ENCODE measurements around the gene CPEB1.

The CPEB1 gene

GRCh38 chr15:82647045-82647834 is at the start of gene CPEB1:
TSS of gene CPEB1 (minus strand) at chr15:82647363. CDS start at chr15:82628459, 18,904 bp downstream.
- no peaks in the 10 kb centered on the region for H3K36me3 ChIP-seq (ENCODE audit: control insufficient read depth, insufficient read depth, low read length, severe bottlenecking)
- no peaks in the 10 kb centered on the region for H3K9me3 ChIP-seq (ENCODE audit: control insufficient read depth, low read length)
- H3K4me3 ChIP-seq (ENCODE audit: low read length) = peak within 1 kb of the TSS; percentile 77
- H3K4me1 ChIP-seq (ENCODE audit: control insufficient read depth, insufficient read depth, low read length) = peaks cover 10% of the 10 kb centered on the region
- peak; percentile 79 for DNase-seq (ENCODE audit: low read depth)
- no peaks in the 10 kb centered on the region for H3K27me3 ChIP-seq (replicated peaks; ENCODE audit: control insufficient read depth, insufficient read depth, low read length)
- peak within 1 kb of the TSS; percentile 79 for H3K9ac ChIP-seq (ENCODE audit: low read length)

- Histone ChIP-seq H3K27me3 (replicated peaks; ENCODE audit: control insufficient read depth, insufficient read depth, low read length) (no peaks in the 10 kb centered on the region), H3K9me3 (ENCODE audit: control insufficient read depth, low read length) (no peaks in the 10 kb centered on the region), H3K36me3 (ENCODE audit: control insufficient read depth, insufficient read depth, low read length, severe bottlenecking) (no peaks in the 10 kb centered on the region), H3K9ac (ENCODE audit: low read length) (no peak overlapping the region), H3K4me1 (ENCODE audit: control insufficient read depth, insufficient read depth, low read length) (no peaks in the 10 kb centered on the region), H3K4me3 (ENCODE audit: low read length) (no peak overlapping the region)
- no peak for DNase-seq (ENCODE audit: low read depth)
These were observed 45.0 kb upstream of the CPEB1 start for GRCh38 chr15:82692171-82692570.

DNA sequence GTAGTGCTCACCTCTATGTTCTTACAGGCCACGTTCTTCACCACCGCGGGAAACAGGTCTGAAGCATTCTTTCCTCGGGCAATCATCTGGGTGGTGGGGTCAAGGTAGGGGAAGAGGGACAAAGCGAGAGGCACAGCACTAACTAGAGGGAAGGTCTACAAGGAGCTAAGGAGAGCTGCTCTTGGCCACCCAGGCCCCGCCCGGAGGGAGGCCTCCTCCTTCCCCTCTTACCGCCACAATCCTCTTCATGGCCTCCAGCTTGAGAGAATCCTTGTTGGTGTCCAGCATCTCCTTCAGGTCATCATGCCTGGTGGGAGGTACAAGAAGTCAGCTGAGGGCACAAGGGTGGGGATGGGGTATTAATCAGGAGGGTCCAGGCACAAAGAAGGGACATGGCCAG is 42.0 kb upstream of the CPEB1 start:
- Histone ChIP-seq H3K9ac (ENCODE audit: low read length) (no peak overlapping the region), H3K4me3 (ENCODE audit: low read length) (no peak overlapping the region), H3K27me3 (replicated peaks; ENCODE audit: control insufficient read depth, insufficient read depth, low read length) (no peaks in the 10 kb centered on the region), H3K4me1 (ENCODE audit: control insufficient read depth, insufficient read depth, low read length) (no peaks in the 10 kb centered on the region), H3K36me3 (ENCODE audit: control insufficient read depth, insufficient read depth, low read length, severe bottlenecking) (no peaks in the 10 kb centered on the region), H3K9me3 (ENCODE audit: control insufficient read depth, low read length) (no peaks in the 10 kb centered on the region)
- no peak for DNase-seq (ENCODE audit: low read depth)

DNA sequence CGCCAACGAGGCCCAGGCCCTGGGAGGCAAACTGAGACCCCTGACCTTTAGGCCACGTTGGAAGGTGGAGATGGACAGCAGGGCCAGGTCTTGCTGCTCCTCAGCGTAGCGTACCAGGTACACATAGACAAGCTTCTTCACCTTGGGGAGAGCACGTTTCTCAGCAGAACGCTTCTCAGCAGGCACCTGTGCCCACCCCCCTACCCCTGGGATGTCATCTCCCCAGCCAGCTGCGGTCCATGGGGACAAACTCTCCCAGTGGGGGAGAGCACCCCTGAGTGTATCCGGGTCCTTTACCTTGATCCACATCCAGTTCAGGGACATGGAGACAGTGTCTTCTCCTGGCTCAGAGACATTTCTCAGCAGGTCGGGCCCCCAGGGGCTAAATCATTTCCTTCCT is 41.5 kb upstream of the CPEB1 start:
- no peaks in the 10 kb centered on the region for H3K36me3 ChIP-seq (ENCODE audit: control insufficient read depth, insufficient read depth, low read length, severe bottlenecking)
- H3K27me3 ChIP-seq (replicated peaks; ENCODE audit: control insufficient read depth, insufficient read depth, low read length) = no peaks in the 10 kb centered on the region
- H3K4me1 ChIP-seq (ENCODE audit: control insufficient read depth, insufficient read depth, low read length) = no peaks in the 10 kb centered on the region
- no peaks in the 10 kb centered on the region for H3K9me3 ChIP-seq (ENCODE audit: control insufficient read depth, low read length)
- no peak overlapping the region for H3K4me3 ChIP-seq (ENCODE audit: low read length)
- no peak for DNase-seq (ENCODE audit: low read depth)
- no peak overlapping the region for H3K9ac ChIP-seq (ENCODE audit: low read length)

- H3K27me3 ChIP-seq (replicated peaks; ENCODE audit: control insufficient read depth, insufficient read depth, low read length) = peaks cover 36% of the 10 kb centered on the region
- no peak overlapping the region for H3K4me3 ChIP-seq (ENCODE audit: low read length)
These were observed 34.2 kb upstream of the CPEB1 start for GRCh38 chr15:82681371-82681770.

GRCh38 chr15:82680200-82681102 is 33.3 kb upstream of the CPEB1 start:
- no peak for DNase-seq (ENCODE audit: low read depth)
- H3K27me3 ChIP-seq (replicated peaks; ENCODE audit: control insufficient read depth, insufficient read depth, low read length) = peaks cover 39% of the 10 kb centered on the region
- H3K36me3 ChIP-seq (ENCODE audit: control insufficient read depth, insufficient read depth, low read length, severe bottlenecking) = no peaks in the 10 kb centered on the region
- H3K4me1 ChIP-seq (ENCODE audit: control insufficient read depth, insufficient read depth, low read length) = no peaks in the 10 kb centered on the region
- no peak overlapping the region for H3K9ac ChIP-seq (ENCODE audit: low read length)
- H3K4me3 ChIP-seq (ENCODE audit: low read length) = no peak overlapping the region
- no peaks in the 10 kb centered on the region for H3K9me3 ChIP-seq (ENCODE audit: control insufficient read depth, low read length)

More at GRCh38 chr15:82681371-82681770, 34.2 kb upstream of the CPEB1 start:
- Histone ChIP-seq H3K36me3 (ENCODE audit: control insufficient read depth, insufficient read depth, low read length, severe bottlenecking) (no peaks in the 10 kb centered on the region), H3K9ac (ENCODE audit: low read length) (no peak overlapping the region), H3K4me1 (ENCODE audit: control insufficient read depth, insufficient read depth, low read length) (no peaks in the 10 kb centered on the region), H3K9me3 (ENCODE audit: control insufficient read depth, low read length) (no peaks in the 10 kb centered on the region)
- no peak for DNase-seq (ENCODE audit: low read depth)

GRCh38 chr15:82679626-82680199 is 32.5 kb upstream of the CPEB1 start:
- Histone ChIP-seq H3K9ac (ENCODE audit: low read length) (no peak overlapping the region), H3K4me3 (ENCODE audit: low read length) (no peak overlapping the region), H3K4me1 (ENCODE audit: control insufficient read depth, insufficient read depth, low read length) (no peaks in the 10 kb centered on the region), H3K27me3 (replicated peaks; ENCODE audit: control insufficient read depth, insufficient read depth, low read length) (peaks cover 39% of the 10 kb centered on the region), H3K36me3 (ENCODE audit: control insufficient read depth, insufficient read depth, low read length, severe bottlenecking) (no peaks in the 10 kb centered on the region), H3K9me3 (ENCODE audit: control insufficient read depth, low read length) (no peaks in the 10 kb centered on the region)
- no peak for DNase-seq (ENCODE audit: low read depth)

DNA sequence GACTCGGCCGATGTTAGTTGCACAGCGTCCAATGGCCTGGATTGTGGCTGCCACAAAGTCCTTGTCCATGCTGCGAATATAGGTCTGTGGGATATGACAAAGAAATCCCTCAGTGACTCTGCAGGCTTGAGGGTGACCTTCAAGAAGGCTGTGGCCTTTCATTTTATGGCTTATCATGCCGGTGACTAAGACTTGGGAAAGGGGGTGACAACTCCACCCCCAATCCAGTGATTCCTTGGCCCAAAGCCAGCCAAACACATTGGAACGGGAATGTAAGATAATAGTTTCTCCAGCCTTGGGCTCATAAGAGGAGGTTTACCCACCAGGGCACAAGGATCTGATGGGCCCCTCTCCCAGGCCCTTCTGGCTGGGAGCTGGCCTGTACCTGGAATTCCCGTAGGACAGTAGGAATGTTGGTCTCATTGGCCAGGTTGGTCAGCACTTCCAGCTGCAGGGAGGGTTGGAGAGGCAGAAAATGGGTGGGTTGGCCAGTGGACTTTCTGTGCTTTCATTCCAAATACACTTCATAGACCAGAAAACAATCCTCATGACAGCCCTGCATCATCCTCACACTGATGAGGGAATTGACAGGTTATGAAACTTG is 30.7 kb upstream of the CPEB1 start:
- Histone ChIP-seq H3K9me3 (ENCODE audit: control insufficient read depth, low read length) (no peaks in the 10 kb centered on the region), H3K9ac (ENCODE audit: low read length) (no peak overlapping the region), H3K4me1 (ENCODE audit: control insufficient read depth, insufficient read depth, low read length) (no peaks in the 10 kb centered on the region), H3K4me3 (ENCODE audit: low read length) (no peak overlapping the region), H3K27me3 (replicated peaks; ENCODE audit: control insufficient read depth, insufficient read depth, low read length) (peaks cover 39% of the 10 kb centered on the region), H3K36me3 (ENCODE audit: control insufficient read depth, insufficient read depth, low read length, severe bottlenecking) (no peaks in the 10 kb centered on the region)
- DNase-seq (ENCODE audit: low read depth) = no peak

GRCh38 chr15:82674873-82675272 is 27.7 kb upstream of the CPEB1 start:
- DNase-seq (ENCODE audit: low read depth) = no peak
- no peaks in the 10 kb centered on the region for H3K4me1 ChIP-seq (ENCODE audit: control insufficient read depth, insufficient read depth, low read length)
- no peaks in the 10 kb centered on the region for H3K9me3 ChIP-seq (ENCODE audit: control insufficient read depth, low read length)
- H3K4me3 ChIP-seq (ENCODE audit: low read length) = no peak overlapping the region
- no peaks in the 10 kb centered on the region for H3K36me3 ChIP-seq (ENCODE audit: control insufficient read depth, insufficient read depth, low read length, severe bottlenecking)
- no peak overlapping the region for H3K9ac ChIP-seq (ENCODE audit: low read length)
- peaks cover 22% of the 10 kb centered on the region for H3K27me3 ChIP-seq (replicated peaks; ENCODE audit: control insufficient read depth, insufficient read depth, low read length)

DNA sequence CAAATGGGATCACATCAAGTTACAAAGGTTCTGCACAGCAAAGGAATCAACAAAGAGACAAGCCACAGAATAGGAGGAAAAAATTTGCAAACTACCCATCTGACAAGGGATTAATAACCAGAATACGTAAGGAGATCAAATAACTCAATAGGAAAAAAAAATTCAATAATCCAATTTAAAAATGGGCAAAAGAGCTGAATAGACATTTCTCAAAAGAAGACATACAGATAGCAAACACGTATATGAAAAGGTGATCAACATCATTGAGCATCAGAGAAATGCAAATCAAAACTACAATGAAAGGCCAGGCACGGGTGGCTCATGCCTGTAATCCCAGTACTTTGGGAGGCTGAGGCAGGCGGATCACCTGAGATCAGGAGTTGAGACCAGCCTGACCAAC is 23.5 kb upstream of the CPEB1 start:
- no peak overlapping the region for H3K9ac ChIP-seq (ENCODE audit: low read length)
- no peaks in the 10 kb centered on the region for H3K4me1 ChIP-seq (ENCODE audit: control insufficient read depth, insufficient read depth, low read length)
- H3K9me3 ChIP-seq (ENCODE audit: control insufficient read depth, low read length) = no peaks in the 10 kb centered on the region
- H3K4me3 ChIP-seq (ENCODE audit: low read length) = no peak overlapping the region
- no peaks in the 10 kb centered on the region for H3K36me3 ChIP-seq (ENCODE audit: control insufficient read depth, insufficient read depth, low read length, severe bottlenecking)
- H3K27me3 ChIP-seq (replicated peaks; ENCODE audit: control insufficient read depth, insufficient read depth, low read length) = no peaks in the 10 kb centered on the region
- DNase-seq (ENCODE audit: low read depth) = no peak

GRCh38 chr15:82666606-82667005 is 19.4 kb upstream of the CPEB1 start:
- Histone ChIP-seq H3K9ac (ENCODE audit: low read length) (no peak overlapping the region), H3K4me1 (ENCODE audit: control insufficient read depth, insufficient read depth, low read length) (peaks cover 11% of the 10 kb centered on the region), H3K36me3 (ENCODE audit: control insufficient read depth, insufficient read depth, low read length, severe bottlenecking) (no peaks in the 10 kb centered on the region), H3K4me3 (ENCODE audit: low read length) (no peak overlapping the region), H3K27me3 (replicated peaks; ENCODE audit: control insufficient read depth, insufficient read depth, low read length) (peaks cover 7% of the 10 kb centered on the region), H3K9me3 (ENCODE audit: control insufficient read depth, low read length) (no peaks in the 10 kb centered on the region)
- no peak for DNase-seq (ENCODE audit: low read depth)
